Activated effector memory CD4-positive, alpha-beta T cell treated with Interleukin-2 at 50 U/mL for 16 hours (primary cell): Measurements from ENCODE around the gene PPM1F.
"Not testable (repeated sequence)": the region's sequence is repeated elsewhere in the genome, so short reads cannot be mapped to it uniquely, and the experiment has no call there.

ENCODE experiments used
- DNase-seq: peaks from one replicate; pipeline ENCODE4 v3.0.0-alpha.2; 2020

The PPM1F gene

DNA sequence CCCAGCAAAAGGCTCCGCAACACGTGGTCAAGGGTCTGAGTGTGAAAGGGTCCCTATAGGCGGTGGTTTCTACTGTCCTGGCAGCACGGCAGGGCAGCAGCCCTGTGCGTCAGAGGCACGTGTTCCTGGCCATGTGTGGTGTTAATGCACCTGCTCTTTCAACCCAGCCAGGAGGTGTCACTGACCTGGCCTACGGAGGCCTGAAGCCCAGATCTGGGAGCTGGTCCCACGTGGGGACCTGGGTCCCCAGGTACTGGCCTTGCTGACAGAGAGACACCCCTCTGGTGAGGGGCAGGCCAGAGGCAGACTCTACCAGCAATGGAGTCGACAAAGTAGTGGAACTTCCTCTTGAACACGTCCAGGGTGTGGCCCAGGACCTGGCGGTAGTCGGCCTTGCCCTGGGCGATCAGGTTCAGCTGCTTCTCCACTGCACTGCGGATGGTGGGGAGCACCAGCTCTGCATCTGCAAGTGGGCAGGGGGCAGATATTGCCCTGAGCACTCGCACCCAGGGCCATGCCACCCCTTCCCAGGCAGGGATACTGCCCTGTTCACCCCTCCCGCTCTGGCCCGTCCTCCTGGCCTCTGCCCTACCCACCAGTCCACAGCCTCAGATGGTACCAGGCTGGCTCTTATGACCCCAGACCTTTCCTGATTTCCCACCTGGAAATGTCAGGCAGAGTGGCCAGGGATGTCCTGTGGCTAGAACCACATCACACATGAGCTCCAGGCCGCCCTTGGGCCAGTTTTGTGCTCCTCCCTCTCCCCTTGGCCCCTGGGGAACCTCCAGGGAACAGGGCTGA, 6.8 kb upstream of the PPM1F start:
- no peak for DNase-seq

DNA sequence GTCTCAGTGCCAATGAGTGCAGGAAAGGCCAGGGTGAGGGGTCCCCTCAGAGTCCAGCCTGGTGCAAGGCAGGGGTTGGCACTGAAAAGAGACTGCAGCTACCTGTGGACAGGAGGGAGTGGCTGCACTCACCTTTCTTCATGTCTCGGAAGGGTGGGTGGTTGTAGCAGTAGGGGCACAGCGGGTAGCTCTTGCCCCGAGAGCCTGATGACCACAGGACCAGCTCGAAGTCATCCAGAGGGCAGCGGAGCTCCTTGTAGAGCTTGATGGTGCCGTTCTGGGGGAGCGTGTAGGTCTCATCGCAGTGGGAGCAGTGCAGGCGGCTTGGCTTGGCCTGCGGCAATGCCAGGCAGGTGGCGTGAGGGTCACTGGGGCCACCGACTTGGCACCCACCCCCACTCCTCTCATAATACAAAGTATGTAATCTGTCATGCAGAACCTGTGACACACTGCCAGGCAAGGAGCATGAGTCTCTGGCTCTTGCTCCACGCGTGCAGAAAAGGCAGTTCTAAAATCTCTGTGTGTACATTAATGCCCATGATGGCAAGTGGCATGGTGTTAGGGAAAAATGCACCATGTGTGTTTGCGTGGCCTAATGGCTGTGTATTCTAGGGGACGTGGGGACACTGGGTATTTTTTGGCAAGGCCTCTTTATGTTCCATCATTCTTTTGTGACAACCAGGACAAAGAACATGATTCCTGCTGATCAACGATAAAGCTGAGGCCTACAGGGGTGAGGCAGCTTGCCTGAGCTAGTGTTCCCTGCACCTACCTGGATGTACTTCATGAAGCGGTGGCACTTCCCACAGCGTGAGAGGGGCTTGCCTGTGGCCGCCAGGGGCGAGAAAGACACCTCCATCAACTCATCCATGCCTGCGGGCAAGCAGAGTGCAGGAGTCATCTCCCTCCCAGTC, 6.0 kb upstream of the PPM1F start:
- no peak for DNase-seq

DNA sequence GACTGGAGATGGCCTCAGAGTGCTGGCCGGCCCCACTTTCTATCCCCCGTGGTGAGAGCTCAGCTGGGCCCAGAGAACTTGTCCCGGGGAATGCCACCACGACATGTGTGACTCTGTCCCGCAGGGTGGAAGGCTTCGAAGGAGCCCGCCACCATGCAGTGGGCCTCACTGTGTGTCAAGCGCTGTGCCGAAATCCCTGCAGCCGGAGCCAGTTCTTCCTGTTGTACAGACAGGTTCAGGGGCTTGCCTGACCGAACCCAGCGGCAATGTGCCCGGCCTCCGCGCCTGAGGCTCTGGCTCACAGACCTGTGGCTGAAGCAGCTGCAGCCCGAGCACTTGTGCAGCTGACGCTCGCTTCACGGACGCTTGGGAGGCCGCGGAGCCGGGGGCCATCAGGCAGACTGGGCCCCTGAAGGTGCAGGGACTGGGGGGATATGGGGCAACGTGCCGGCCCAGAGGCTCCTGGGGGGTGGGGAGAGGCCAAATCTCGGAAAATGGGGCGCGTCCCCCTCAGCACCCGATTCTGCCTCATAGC, 650 bp downstream of the PPM1F start:
- DNase-seq = no peak

DNA sequence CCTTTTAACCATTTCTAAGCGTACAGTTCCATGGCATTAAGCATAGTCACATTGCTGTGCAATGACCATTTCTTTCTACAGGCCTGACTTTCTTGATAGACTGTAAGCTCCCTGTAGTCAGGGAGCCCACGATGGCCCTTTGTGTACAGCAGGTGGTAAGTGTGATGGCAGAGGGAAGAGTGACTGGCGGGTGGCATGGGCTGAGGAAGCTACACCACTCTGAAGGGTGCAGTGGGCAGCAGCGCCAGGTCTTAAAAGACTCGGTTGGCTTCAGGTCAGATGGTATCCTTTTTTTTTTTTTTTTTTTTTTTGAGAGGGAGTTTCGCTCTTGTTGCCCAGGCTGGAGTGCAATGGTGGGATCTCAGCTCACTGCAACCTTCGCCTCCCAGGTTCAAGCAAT, 1.6 kb downstream of the PPM1F start:
- no peak for DNase-seq

DNA sequence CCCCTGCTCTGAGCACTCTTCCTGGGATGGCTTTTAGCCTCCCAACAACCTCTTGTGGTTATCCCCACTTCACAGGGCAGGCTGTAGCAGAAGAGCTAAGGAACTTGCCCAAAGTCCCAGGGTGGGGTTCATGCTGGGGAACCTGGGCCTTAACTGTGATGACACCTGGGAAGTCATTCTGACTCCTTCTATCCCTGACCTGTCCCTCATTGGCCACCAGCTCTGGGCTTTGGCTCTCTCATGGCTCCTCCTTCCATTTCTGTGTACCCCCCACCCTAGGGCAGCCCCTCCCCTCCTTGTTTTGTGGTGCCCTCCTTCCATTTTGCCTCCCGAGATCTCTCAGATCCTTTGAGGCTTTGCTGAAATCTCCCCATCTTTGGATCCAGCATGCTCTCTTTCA, 2.7 kb downstream of the PPM1F start:
- DNase-seq = no peak

DNA sequence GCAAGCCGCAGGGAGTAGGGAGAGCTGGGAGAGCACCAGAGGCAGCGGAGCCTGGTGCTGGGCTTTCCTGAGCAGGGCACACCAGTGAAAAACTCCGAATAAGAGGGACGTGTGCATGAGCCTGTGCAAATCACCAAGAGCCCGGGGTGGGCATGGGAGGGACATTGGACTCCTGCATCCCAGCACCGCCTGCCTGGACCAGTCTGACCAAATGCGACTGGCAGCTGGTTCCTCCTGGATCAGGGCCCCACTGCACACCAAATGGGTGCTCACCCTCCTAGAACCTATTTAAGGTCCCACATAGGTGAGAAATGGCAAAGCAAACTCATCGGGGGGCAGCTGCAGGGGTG, 3.1 kb downstream of the PPM1F start:
- DNase-seq = no peak

DNA sequence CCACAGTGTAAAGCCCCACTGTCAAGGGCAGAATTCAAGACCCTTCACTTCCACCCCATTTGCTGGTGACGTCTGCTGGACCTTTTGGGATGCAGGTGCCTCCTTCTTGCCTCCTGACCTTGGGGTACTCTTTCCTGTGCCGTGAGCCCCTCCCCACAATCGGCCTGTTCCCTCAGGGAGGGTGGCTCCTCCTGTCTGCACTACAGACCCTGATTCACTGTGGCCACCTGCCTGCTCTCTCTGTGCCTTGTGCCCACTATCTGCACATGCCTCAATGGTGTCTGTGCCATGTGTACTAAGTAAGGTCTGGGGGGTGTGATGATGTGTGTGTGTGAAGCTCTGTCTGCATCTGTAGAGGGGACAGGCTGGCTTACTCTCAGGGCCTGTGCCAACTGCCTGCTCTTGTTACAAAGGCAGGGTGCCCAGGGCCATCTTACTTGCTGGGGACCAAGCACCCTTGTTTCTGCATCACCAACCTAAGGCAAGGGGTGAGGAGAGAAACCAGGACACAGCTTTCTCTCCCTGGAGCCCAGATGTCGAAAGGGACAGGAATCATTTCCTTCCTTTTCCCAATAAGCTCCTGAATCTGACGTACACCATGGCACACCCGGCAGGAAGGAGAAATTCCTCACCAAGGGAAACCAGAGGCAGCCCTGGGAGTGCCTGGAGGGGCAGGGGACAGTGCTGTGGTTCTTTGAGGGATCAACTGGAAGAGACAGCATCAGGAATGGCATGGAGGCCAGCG, 3.7 kb downstream of the PPM1F start:
- no peak for DNase-seq

DNA sequence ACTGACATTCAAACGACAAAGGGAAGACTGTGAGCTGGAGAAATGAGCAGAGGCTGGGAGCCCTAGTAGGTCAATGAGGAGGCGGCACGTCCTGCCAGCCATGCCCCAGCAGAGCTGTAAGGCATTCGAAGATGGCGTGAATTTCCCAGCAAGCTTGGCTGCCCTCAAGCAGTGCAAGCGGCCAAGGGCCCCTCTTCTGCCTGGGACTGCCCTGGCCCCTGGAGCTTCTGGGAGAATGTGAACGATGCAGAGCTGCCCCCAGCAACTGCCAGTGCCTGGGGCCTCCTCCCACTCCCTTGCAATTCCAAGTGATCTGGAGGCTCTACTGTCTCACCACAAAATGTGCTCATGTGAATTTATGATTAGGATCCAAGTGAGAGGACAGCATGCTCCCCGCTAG, 4.3 kb downstream of the PPM1F start:
- DNase-seq = no peak

DNA sequence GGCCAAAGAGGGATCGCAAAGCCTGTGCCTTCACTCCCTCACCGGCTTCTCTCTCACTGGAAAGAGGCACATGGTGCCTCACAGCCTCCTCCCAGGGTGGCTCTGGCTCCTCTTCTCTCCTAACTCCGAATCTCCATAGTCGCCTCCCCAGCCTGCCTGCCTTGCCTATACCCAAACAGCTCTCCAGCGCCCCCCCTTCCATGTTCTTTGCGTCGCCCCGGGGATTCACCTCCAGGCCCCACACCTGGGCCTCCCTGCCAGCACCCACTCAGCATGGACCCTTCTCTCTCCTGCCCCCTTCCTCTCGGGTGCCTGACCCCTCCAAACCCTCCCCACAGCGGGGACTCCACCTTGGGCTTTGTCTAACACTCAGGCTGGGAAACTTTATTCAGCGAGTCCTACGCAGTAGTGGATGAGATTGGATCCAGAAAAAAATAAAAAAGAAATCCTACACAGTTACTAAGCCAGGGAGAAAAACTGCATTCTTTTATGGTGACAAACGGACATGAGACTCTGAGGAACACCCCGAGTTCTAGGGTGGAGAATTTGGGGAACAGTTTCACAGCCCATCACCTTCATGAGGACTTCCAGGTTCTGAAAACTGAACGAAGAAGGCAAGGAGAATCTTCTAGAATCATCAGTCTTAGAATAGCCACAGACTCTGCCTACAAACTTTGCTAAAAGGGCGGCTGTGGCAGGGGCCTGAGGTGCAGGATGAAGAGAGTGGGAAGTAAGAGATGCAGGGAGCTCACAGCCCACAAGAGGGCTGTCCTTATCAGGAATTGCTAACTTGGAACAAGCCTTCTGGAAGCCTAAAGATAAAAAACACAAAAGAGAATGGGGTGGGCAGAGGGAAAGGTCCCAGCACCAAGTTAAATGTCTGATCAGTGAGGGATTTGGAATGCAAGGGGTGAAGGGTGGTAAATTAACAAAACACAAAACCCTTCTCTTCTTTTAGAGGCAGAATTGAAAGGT, 5.3 kb downstream of the PPM1F start:
- no peak for DNase-seq

DNA sequence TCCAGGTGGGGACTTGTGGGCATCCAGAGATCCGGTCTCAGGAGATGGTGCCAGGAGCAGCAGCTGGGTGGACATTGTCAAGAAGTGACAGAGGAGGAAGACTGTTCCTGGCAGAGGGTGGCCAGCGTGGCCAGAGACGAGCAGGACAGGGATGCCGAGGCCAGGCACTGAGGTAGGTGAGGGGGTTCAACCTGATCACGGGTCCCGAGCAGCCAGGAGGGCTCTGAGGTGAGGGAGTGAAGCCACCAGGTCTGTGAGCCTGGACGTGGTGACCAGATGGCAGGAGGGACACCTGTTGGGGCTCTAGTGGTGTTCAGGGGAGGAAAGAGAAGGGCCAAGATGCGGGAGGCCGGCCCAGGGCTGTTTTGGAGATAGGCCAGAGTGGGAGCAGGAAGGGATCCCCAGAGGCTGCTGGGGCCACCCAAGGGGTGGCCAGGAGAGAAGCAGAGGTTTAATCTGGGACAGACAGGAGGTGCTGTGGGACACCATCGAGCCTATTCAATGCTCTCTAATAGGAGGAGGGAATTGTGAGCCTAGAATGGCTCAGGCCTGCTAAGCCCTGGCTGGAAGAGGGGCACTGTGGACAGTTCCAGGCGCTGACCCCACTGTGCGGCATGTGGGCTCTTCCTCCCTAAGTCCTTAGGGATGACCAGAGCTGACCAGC, 6.3 kb downstream of the PPM1F start:
- no peak for DNase-seq

DNA sequence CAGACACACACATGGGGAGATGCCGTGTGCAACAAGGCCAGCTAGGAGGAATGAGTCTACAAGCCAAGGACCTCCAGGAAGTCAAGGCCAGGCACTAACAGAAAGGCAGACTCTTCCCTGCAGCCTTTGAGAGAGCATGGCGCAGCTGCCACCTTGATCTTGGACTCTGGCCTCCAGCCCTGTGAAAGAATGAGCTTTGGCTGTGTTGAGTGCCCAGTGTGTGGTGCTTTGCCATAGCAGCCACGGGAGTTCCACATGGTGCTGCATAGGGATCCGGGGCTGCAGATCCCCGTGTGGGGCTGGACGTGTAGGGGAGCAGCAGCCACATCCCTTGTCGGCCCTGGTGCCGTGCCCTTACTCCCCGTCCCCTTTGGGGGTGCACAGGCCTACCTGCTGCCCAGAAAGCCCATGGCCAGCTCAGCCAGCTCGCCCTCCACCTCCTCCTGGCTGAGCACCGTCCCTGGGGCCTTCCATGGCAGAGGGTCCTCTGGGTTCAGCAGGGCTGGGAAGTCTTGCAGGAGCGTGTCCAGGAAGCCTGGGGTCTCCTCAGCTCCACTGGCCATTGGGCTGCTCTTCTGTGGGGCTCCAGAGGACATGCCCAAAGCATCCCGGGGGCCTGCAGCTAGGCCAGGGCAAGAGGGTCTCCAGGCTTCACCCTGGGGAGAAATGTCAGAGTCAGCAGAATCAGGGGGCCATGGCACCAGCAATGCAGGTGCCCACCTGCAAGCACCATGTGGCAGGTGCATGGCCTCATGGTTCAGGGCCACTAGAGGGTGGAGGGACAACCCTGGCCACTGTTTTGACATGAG, 7.0 kb downstream of the PPM1F start:
- no peak for DNase-seq

DNA sequence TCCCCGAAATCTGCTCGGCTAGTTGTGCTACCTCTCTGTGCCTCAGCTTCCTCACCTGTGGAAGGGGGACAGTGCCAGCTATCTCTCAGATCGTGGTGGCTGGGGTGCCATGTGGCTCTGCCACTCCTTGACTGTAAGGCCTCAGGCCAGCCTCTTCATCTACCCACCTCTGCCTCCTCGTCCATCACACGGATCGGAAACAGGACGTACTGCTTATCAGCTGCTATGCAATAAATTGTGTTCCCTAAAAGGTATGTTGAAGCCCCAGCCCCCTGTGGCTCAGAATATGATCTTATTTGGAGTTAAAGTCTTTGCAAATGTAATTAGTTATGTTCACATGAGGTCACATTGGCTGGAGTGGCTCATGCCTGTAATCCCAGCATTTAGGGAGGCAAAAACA, 7.8 kb downstream of the PPM1F start:
- DNase-seq = no peak

DNA sequence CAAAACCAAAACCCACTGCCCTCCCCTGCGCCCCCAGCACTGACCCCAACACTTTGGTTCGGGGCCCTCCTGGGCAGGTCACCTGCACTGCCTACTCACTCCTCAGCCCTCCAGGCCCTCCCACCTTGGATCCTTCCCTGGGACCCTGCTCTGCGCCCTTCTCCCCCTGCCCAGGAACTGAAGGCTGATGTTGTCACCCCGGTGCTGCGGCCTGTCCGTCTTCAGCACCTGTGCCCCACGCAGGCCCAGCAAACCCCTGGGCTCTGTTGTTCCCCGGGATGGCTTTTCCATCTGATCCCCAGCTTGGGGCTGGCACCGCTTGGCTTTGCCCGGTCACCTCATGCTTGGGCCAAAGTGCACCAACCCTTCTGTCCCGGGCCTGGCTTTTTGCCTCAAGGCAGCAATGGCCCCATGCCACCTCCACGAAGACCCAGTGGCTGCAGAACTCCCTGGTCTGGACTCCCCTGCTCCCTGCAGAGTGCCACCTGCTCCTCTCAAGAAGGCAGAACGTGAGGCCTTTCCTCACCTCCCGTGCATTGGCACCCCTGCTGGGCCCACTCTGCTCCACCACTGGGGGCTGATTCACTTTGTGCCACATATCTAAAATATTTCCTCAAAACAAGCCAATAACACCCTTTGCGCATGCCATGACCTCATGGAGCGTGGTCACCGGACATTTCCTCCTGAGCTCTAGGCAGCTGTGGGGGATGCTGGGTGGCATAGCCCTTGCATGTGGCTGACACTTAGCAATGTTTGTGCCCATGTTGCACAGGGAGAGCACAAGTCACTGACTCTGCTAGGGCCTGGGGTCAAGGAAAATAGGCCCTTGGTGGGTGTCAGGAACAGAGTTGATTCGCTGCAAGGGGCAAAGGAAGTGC, 8.8 kb downstream of the PPM1F start:
- DNase-seq = no peak

DNA sequence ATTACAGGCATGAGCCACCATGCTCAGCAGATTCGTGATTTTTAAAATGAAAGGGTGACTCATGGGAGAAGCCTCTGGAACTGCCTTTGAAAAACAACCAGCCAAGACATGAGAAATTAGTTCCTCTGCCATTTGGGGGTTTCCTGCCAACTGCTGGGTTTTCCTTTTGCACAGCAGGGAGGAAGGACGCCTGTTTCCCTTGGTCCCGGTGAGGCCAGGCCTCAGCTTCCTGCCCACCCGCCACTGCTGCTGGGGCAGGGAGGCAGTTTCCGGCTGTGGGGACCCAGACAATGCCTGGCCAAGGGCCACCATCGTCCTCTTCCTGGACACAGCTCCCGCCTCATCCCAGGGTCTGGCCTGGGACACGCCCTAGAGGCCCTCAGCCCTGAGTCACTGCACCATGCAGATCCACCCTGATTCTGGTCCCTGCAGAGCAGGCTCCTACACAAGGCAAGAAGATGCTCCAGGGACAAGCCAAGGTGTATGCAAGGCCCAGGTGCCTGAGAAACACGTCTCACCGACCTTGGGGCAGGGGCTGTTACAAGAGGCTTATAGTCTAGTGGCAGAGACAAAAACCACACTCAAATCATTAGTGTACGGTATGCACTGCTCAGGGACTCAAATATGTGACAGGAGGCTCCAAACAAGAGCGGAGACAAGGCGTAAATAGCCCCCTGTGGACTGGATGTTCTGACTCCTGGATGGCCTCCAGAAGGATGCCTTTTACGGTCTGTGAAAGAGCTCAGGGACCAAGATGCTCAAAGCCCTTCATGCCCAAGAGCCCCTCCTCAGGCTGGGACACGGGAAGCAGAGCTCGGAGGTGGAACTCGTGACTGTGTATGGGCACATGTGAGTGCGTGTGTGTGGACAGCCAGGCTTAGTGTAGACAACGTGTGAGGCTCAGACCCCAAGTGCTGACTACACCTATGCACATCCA, 10.0 kb downstream of the PPM1F start:
- DNase-seq = no peak

DNA sequence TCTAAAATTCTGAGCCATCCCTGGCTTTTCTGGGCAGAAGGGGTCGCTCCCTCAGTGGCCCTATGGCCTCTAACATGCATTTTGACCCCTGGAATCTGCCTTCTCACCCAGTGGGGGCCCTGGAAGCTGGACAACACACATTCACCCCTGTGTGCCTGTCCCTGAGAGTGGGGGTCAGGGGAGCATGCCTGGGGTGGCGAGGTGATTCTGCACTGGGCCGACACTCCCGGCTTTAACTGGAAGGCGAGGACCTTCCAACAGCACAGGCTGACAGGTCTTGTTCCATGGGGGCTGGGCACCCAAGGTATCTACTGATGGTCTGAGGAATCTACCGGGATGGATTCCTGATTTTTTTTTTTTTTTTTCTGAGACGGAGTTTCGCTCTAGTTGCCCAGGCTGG, 10.7 kb downstream of the PPM1F start:
- no peak for DNase-seq

DNA sequence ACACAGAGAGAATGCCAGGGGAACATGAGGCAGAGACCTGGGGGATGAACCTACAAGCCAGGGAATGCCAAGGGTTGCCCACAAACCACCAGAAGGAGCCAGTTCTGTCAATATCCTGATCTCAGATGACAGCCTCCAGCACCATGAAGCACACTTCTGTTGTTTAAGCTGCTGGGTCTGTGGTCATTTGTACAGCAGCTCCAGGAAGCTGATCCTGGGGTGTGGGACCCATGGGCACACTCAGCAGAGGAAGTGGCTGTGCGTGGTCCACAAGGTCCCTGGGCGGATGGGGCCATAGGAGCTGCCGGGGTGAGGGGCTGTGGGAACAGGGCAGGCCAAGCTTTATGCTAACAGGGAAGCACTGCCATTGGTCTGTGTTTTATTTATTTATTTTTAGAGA, 12.1 kb downstream of the PPM1F start:
- no peak for DNase-seq

DNA sequence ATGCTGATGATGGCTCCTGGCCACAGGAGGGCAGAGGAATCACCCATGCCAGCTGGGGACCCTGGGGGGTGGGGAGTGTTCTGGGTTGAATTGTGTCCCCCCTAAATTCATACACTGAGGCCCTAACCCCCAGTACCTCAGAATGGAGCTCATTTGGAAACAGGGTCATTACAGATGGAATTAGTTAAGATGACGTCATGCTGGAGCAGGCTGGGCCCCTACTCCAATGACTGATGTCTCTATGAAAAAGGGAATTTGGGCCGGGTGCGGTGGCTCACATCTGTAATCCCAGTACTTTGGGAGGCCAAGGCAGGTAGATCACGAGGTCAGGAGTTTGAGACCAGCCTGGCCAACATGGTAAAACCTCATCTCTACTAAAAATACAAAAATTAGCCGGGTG, 12.7 kb downstream of the PPM1F start:
- DNase-seq = not testable (repeated sequence)

DNA sequence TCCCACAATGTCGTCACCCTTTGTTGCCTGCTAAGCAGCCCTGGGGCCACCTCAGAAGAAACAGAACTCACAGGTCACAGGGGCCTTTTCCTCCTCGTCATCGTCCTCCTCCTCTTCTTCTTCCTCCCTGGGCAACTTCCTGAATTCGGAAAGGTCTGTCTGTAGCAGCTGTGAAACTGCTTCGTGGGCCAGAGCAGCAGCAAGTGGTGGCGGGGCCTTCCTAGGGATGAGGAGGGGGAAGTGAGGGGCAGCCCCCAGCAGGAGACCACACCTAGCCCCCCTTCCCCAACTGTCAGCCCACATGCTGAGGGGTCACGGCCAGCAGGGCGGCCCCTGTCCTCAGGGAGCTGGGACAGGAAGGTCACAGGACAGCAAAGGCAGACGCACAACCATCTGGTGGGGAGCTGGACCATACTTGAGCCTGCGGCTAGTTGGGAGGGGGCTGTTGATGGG, 13.2 kb downstream of the PPM1F start:
- DNase-seq = no peak
